ENCODE data around the gene PUS3.

Gene PUS3

GRCh38 chr11:125929445-125930075, 26.6 kb upstream of the PUS3 start:
- Histone ChIP-seq H3K18ac (ENCODE audit: low read length) (peak overlapping the region; percentile 32), H3K14ac (ENCODE audit: low read length) (no peak overlapping the region), H2BK120ac (ENCODE audit: low read depth, low read length) (no peak overlapping the region), H2BK5ac (ENCODE audit: low read length) (no peak overlapping the region), H3K4me3 (ENCODE audit: low read length in 2 of 2) (no peak overlapping the region), H3K9ac (ENCODE audit: low read depth, low read length, poor library complexity) (no peak overlapping the region), H2AFZ (ENCODE audit: low read length) (no peak overlapping the region), H2BK12ac (ENCODE audit: low read length) (no peak overlapping the region), H3K23ac (ENCODE audit: low read depth, low read length, poor library complexity) (no peak overlapping the region), H2AK5ac (ENCODE audit: low read depth, low read length) (no peak overlapping the region), H4K8ac (ENCODE audit: low read depth, low read length) (no peak overlapping the region), H3K9me3 (replicated peaks in 1 of 2; ENCODE audit: control insufficient read depth in 2 of 2, insufficient read depth in 1 of 2, low read depth in 1 of 2, low read length in 2 of 2) (peaks cover 0 to under 1% of the 10 kb centered on the region in 2 donors), H3K79me1 (ENCODE audit: low read depth, low read length) (no peaks in the 10 kb centered on the region), H2BK15ac (ENCODE audit: low read length) (no peak overlapping the region), H3K4me1 (ENCODE audit: control insufficient read depth in 2 of 2, insufficient read depth in 1 of 2, low read depth in 1 of 2, low read length in 2 of 2) (peaks cover 2 to 5% of the 10 kb centered on the region in 2 donors), H4K91ac (ENCODE audit: low read depth, low read length, poor library complexity) (no peak overlapping the region), H3K4ac (ENCODE audit: low read length) (no peak overlapping the region), H3K27ac (replicated peaks; ENCODE audit: low read length) (no peak overlapping the region), H3K27me3 (ENCODE audit: control insufficient read depth in 3 of 3, insufficient read depth in 3 of 3, low read depth in 1 of 3, low read length in 3 of 3) (peaks cover 0 to 24% (median 0%) of the 10 kb centered on the region in 3 experiments), H3K4me2 (ENCODE audit: insufficient read depth, low read length, poor library complexity, severe bottlenecking) (no peak overlapping the region), H3K36me3 (replicated peaks in 1 of 2; ENCODE audit: control insufficient read depth in 2 of 2, insufficient read depth in 2 of 2, low read length in 2 of 2) (no peaks in the 10 kb centered on the region)
- DNase-seq (ENCODE audit: low spot score), result no peak
- no CpG with 5 or more reads among the region's 9 CpGs for WGBS, 2 donors (ENCODE audit: extremely low coverage in 2 of 2, insufficient read length in 2 of 2, insufficient replicate concordance in 1 of 2)

GRCh38 chr11:125926682-125927081, 23.7 kb upstream of the PUS3 start:
- DNase-seq (ENCODE audit: low spot score), result no peak
- Histone ChIP-seq H3K79me1 (ENCODE audit: low read depth, low read length) (no peaks in the 10 kb centered on the region), H3K14ac (ENCODE audit: low read length) (no peak overlapping the region), H3K9me3 (replicated peaks in 1 of 2; ENCODE audit: control insufficient read depth in 2 of 2, insufficient read depth in 1 of 2, low read depth in 1 of 2, low read length in 2 of 2) (no peaks in the 10 kb centered on the region), H3K27me3 (ENCODE audit: control insufficient read depth in 3 of 3, insufficient read depth in 3 of 3, low read depth in 1 of 3, low read length in 3 of 3) (peaks cover 0 to 23% (median 0%) of the 10 kb centered on the region in 3 experiments), H2BK15ac (ENCODE audit: low read length) (no peak overlapping the region), H2AFZ (ENCODE audit: low read length) (no peak overlapping the region), H2BK120ac (ENCODE audit: low read depth, low read length) (no peak overlapping the region), H2BK5ac (ENCODE audit: low read length) (no peak overlapping the region), H2AK5ac (ENCODE audit: low read depth, low read length) (no peak overlapping the region), H4K8ac (ENCODE audit: low read depth, low read length) (no peak overlapping the region), H3K4me1 (ENCODE audit: control insufficient read depth in 2 of 2, insufficient read depth in 1 of 2, low read depth in 1 of 2, low read length in 2 of 2) (peaks cover 0 to 2% of the 10 kb centered on the region in 2 donors), H4K91ac (ENCODE audit: low read depth, low read length, poor library complexity) (no peak overlapping the region), H3K27ac (replicated peaks; ENCODE audit: low read length) (no peak overlapping the region), H3K23ac (ENCODE audit: low read depth, low read length, poor library complexity) (no peak overlapping the region), H3K9ac (ENCODE audit: low read depth, low read length, poor library complexity) (no peak overlapping the region), H3K4me3 (ENCODE audit: low read length in 2 of 2) (no peak overlapping the region), H3K36me3 (replicated peaks in 1 of 2; ENCODE audit: control insufficient read depth in 2 of 2, insufficient read depth in 2 of 2, low read length in 2 of 2) (no peaks in the 10 kb centered on the region), H3K4ac (ENCODE audit: low read length) (no peak overlapping the region), H3K4me2 (ENCODE audit: insufficient read depth, low read length, poor library complexity, severe bottlenecking) (no peak overlapping the region), H3K18ac (ENCODE audit: low read length) (no peak overlapping the region), H2BK12ac (ENCODE audit: low read length) (no peak overlapping the region)
- no CpG with 5 or more reads among the region's 12 CpGs for WGBS, 2 donors (ENCODE audit: extremely low coverage in 2 of 2, insufficient read length in 2 of 2, insufficient replicate concordance in 1 of 2)

- H3K27me3 ChIP-seq (ENCODE audit: control insufficient read depth in 3 of 3, insufficient read depth in 3 of 3, low read depth in 1 of 3, low read length in 3 of 3), result peaks cover 0 to 17% (median 0%) of the 10 kb centered on the region in 3 experiments
- no peak overlapping the region for H2BK12ac ChIP-seq (ENCODE audit: low read length)
- peaks cover 0 to 2% of the 10 kb centered on the region in 2 donors for H3K4me1 ChIP-seq (ENCODE audit: control insufficient read depth in 2 of 2, insufficient read depth in 1 of 2, low read depth in 1 of 2, low read length in 2 of 2)
- no peak overlapping the region for H3K4me2 ChIP-seq (ENCODE audit: insufficient read depth, low read length, poor library complexity, severe bottlenecking)
- H3K27ac ChIP-seq (replicated peaks; ENCODE audit: low read length), result no peak overlapping the region
- no peak overlapping the region for H3K9ac ChIP-seq (ENCODE audit: low read depth, low read length, poor library complexity)
- no peak overlapping the region for H4K91ac ChIP-seq (ENCODE audit: low read depth, low read length, poor library complexity)
- H2BK120ac ChIP-seq (ENCODE audit: low read depth, low read length), result no peak overlapping the region
- no peaks in the 10 kb centered on the region for H3K9me3 ChIP-seq (replicated peaks in 1 of 2; ENCODE audit: control insufficient read depth in 2 of 2, insufficient read depth in 1 of 2, low read depth in 1 of 2, low read length in 2 of 2)
- H3K4ac ChIP-seq (ENCODE audit: low read length), result no peak overlapping the region
- no peak overlapping the region for H2BK15ac ChIP-seq (ENCODE audit: low read length)
- H3K18ac ChIP-seq (ENCODE audit: low read length), result no peak overlapping the region
- no peak overlapping the region for H3K4me3 ChIP-seq (ENCODE audit: low read length in 2 of 2)
- no peak overlapping the region for H2AK5ac ChIP-seq (ENCODE audit: low read depth, low read length)
- H2AFZ ChIP-seq (ENCODE audit: low read length), result no peak overlapping the region
- no peak overlapping the region for H4K8ac ChIP-seq (ENCODE audit: low read depth, low read length)
- no peak overlapping the region for H3K14ac ChIP-seq (ENCODE audit: low read length)
- H3K36me3 ChIP-seq (replicated peaks in 1 of 2; ENCODE audit: control insufficient read depth in 2 of 2, insufficient read depth in 2 of 2, low read length in 2 of 2), result no peaks in the 10 kb centered on the region
- no peak overlapping the region for H3K23ac ChIP-seq (ENCODE audit: low read depth, low read length, poor library complexity)
- no peaks in the 10 kb centered on the region for H3K79me1 ChIP-seq (ENCODE audit: low read depth, low read length)
- WGBS, 2 donors (ENCODE audit: extremely low coverage in 2 of 2, insufficient read length in 2 of 2, insufficient replicate concordance in 1 of 2), result no CpG with 5 or more reads among the region's 3 CpGs
- no peak for DNase-seq (ENCODE audit: low spot score)
- no peak overlapping the region for H2BK5ac ChIP-seq (ENCODE audit: low read length)
Measured at GRCh38 chr11:125925804-125926203, 22.8 kb upstream of the PUS3 start.

GRCh38 chr11:125925247-125925740, 22.3 kb upstream of the PUS3 start:
- no peak overlapping the region for H2BK120ac ChIP-seq (ENCODE audit: low read depth, low read length)
- no peak overlapping the region for H2BK5ac ChIP-seq (ENCODE audit: low read length)
- H3K23ac ChIP-seq (ENCODE audit: low read depth, low read length, poor library complexity), result no peak overlapping the region
- H3K9me3 ChIP-seq (replicated peaks in 1 of 2; ENCODE audit: control insufficient read depth in 2 of 2, insufficient read depth in 1 of 2, low read depth in 1 of 2, low read length in 2 of 2), result no peaks in the 10 kb centered on the region
- H2BK12ac ChIP-seq (ENCODE audit: low read length), result no peak overlapping the region
- no peak overlapping the region for H3K14ac ChIP-seq (ENCODE audit: low read length)
- peak overlapping the region; percentile 28 for H3K18ac ChIP-seq (ENCODE audit: low read length)
- H4K8ac ChIP-seq (ENCODE audit: low read depth, low read length), result no peak overlapping the region
- no peaks in the 10 kb centered on the region for H3K36me3 ChIP-seq (replicated peaks in 1 of 2; ENCODE audit: control insufficient read depth in 2 of 2, insufficient read depth in 2 of 2, low read length in 2 of 2)
- H3K4me2 ChIP-seq (ENCODE audit: insufficient read depth, low read length, poor library complexity, severe bottlenecking), result no peak overlapping the region
- H3K4ac ChIP-seq (ENCODE audit: low read length), result no peak overlapping the region
- no peak for DNase-seq (ENCODE audit: low spot score)
- H2AFZ ChIP-seq (ENCODE audit: low read length), result no peak overlapping the region
- H3K79me1 ChIP-seq (ENCODE audit: low read depth, low read length), result no peaks in the 10 kb centered on the region
- no CpG with 5 or more reads among the region's 6 CpGs for WGBS, 2 donors (ENCODE audit: extremely low coverage in 2 of 2, insufficient read length in 2 of 2, insufficient replicate concordance in 1 of 2)
- H3K4me1 ChIP-seq (ENCODE audit: control insufficient read depth in 2 of 2, insufficient read depth in 1 of 2, low read depth in 1 of 2, low read length in 2 of 2), result peaks cover 0 to 2% of the 10 kb centered on the region in 2 donors
- H2BK15ac ChIP-seq (ENCODE audit: low read length), result no peak overlapping the region
- H2AK5ac ChIP-seq (ENCODE audit: low read depth, low read length), result no peak overlapping the region
- no peak overlapping the region for H4K91ac ChIP-seq (ENCODE audit: low read depth, low read length, poor library complexity)
- no peak overlapping the region for H3K4me3 ChIP-seq (ENCODE audit: low read length in 2 of 2)
- peak overlapping the region; percentile 24 for H3K9ac ChIP-seq (ENCODE audit: low read depth, low read length, poor library complexity)
- H3K27ac ChIP-seq (replicated peaks; ENCODE audit: low read length), result no peak overlapping the region
- peaks cover 0 to 20% (median 0%) of the 10 kb centered on the region in 3 experiments for H3K27me3 ChIP-seq (ENCODE audit: control insufficient read depth in 3 of 3, insufficient read depth in 3 of 3, low read depth in 1 of 3, low read length in 3 of 3)
